Cardiac fibroblast (primary cell): ENCODE measurements around the gene PIAS4.

Source experiments
- DNase-seq, 2 donors: peaks; one replicate each; pipeline versions ENCODE4 v3.0.0 to v3.0.0-alpha.2; 2010; ENCODE audit warnings: low read depth in 2 of 2
- H3K4me3 ChIP-seq, 2 donors: replicated peaks in 1 of 2; 1 replicate in 1 of 2; 2 replicates in 1 of 2; pipeline ENCODE4 v1.5.1; 2011; ENCODE audit warnings: low read depth in 2 of 2, low read length in 2 of 2, mild to moderate bottlenecking in 2 of 2, moderate library complexity in 1 of 2
- CTCF ChIP-seq: IDR thresholded peaks from one replicate; pipeline ENCODE4 v1.5.1; 2011; ENCODE audit warnings: low read depth, mild to moderate bottlenecking, low read length, inconsistent platforms

The PIAS4 gene

DNA sequence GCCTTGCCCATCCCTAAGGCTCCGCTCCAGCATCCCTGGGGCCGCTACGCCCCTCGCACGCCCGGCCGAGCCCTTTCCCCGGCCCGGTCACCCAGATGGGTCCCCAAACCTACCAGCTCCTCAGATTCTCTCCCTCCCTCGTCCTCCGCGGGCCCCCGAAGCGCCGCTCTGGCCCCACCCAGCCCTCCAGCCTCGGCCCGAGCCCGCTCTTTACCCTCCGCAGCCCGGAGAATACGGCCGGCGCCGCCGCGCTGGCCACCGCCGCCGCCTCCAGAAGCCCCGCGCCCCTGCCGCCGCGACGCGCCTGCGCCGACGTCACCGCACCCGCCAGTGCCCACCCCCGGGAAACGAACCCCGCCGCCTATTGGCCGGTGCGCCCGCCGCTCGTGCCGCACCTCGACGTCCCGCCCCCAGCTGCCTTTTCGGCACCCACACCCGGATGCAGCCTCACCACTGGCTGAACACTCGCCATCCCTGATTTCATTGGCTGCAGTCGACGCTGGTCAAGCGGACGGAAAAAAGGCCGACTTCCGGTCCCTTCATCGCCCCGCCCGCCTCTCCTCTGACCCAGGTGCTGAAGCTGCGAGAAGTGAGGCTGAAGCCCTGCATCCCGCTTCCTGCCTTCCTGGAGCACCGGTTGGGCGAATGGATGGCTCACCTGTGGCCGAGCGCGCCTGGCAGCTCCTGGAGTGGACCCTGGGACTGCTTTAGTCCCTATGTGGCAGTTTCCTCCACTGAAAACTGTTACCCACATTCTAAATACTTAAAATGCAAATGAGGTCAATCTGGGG lies 36.5 kb upstream of the PIAS4 start, which contains the start of gene DAPK3:
Gene DAPK3, minus strand, starts transcription at position 292 of the 791 bp plus-strand sequence. CDS start 1,364 bp downstream, outside the sequence.
- DNase-seq, result peak; percentile 98
- H3K4me3 ChIP-seq, result peak within 1 kb of the TSS; percentile 87 to 99
- TF ChIP-seq CTCF, result no peak

DNA sequence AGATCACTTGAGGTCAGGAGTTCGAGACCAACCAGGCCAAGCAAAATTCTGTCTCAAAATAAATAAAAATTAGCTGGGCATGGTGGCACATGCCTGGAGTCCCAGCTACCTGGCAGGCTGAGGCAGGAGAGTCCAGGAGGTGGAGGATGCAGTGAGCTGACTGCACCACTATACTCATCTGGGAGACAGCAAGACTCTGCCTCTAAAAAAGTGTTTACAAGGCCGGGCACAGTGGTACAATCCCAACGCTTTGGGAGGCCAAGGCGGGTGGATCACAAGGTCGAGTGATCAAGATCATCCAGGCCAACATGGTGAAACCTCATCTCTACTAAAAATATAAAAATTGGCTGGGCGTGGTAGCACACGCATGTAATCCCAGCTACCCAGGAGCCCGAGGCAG lies 32.4 kb upstream of the PIAS4 start:
- no peak for DNase-seq
- no peak for TF ChIP-seq CTCF
- no peak overlapping the region for H3K4me3 ChIP-seq

- DNase-seq, result no peak
- H3K4me3 ChIP-seq, result no peak overlapping the region
- no peak for TF ChIP-seq CTCF
Measured at GRCh38 chr19:3975637-3976087, 31.9 kb upstream of the PIAS4 start.

DNA sequence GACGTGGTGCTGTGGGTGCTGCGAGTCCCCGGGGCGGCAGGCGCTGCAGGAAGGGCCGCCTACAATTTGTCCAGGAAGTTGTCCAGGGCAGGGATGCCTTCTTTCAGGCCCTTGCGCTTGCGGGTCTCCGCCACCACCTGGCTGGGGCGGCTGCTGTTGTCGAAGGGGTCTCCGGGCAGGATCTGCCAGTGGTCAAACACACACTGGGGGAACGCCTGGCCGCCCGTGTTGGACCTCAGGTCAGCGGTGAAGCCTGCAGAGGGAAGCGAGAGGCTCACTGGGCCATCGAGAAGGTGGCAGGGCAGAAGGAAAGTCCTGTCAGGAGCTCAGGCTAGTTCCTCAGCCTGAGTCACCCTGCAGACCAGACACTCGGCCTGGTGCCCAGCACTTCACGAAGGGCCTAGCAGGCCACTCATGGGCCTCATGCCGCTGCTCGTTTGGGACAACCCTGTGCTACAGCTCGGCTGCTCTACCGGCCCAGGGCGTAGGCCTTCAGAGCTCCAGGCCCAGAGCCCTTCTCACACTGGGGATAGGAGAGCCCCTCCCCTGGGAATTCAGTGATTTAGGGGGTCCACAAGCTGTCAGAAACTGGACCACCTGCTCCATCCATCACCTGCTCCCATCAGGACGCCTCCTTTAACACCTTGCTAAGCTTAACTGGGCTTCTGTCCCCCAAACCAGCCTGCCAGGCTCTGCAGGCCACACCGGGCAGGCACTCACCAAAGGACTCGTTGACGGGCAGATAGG lies 30.9 kb upstream of the PIAS4 start:
- no peak for TF ChIP-seq CTCF
- DNase-seq, result peak in 1 of 2 donors; percentile 77

DNA sequence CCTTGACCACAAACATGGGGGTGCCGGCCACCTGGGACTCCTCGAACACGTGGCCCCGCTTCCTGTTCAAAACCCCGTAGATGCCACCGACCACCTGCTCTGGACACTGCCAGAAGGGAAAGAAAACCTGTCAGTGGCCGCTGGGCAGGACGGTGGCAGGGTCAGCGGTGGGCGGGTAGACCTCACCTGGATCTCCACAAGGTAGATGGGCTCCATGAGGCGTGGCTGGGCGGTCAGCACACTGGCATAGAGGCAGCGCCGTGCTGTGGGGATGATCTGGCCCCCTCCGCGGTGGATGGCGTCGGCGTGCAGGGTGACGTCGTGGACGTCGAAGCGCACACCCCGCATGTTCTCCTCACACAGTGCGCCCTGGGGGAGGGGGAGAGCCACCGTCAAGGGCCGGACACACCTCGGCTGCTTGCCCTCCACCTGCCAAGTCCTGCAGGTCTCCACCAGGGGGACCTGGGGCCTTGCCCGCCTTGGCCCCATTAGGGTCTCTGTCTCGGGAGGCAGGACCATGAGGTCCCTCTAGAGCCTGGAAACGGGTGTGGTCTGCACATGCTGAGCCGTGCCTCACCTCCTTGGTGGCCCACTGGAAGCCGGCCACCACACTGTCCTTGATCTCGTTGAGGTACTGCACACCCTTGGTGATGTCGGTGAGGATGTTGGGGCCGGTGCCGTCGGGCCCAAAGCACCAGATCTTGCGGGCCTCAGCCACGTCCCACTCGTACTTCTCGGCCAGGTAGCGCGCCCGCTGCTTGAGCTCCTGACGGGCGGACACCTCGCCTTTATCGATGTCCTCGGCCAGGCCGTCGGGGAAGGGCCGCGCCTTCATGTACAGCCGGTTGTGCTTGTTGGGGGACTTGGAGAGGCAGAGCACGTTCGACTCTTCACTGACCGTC lies 30.0 kb upstream of the PIAS4 start:
- H3K4me3 ChIP-seq, result no peak overlapping the region
- TF ChIP-seq CTCF, result peak; percentile 23
- DNase-seq, result no peak

More for the DNA sequence above, 30.9 kb upstream of the PIAS4 start:
- no peak overlapping the region for H3K4me3 ChIP-seq

- no peak for DNase-seq
- TF ChIP-seq CTCF, result no peak
- no peak overlapping the region for H3K4me3 ChIP-seq
Measured at GRCh38 chr19:3978145-3978544, 29.4 kb upstream of the PIAS4 start.
